HG03045 (cell line): ENCODE measurements around the gene DDX39A.
"Not testable (repeated sequence)": the region's sequence is repeated elsewhere in the genome, so short reads cannot be mapped to it uniquely, and the experiment has no call there.

Experiments
- ATAC-seq: cut with Tn5 transposase; IDR thresholded peaks from one replicate; pipeline ENCODE4 v1.9.1; 2021; ENCODE audit warnings: mild to moderate bottlenecking, moderate library complexity; ENCODE audit not compliant: unreplicated experiment

Gene DDX39A

DNA sequence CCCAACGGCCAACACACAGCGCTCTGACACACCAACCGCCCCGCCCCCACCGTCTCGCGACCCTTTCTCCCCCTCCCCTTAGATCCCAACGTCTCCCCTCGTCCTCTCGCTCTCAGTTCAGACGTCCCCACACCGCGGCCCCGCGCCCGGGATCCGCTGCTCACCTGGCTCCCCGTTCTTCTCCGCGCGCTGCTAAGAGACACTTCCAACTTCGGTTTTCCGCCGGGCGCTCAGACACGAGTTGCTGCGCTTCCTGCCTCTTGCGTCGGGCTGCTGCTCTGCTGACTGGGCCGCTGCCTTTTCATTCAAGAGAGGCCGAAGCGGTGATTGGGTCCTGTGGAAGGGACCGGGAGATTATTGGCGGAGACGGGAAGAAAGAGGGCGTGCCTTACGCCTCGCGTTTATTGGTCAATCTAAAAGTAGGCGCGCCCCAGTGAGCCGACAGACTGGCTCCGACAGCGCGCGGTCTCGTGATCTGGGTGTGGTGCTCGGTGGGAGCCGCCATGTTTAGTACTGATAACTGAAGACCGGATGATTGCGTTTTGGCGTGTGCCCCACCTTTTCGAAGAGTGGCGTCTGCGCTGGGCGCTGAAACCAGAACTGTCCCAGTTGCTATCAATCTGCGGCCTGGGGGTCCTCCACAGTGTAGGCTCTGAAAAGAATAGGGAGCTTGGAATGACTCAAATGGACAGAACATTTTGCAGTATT is at the start of gene DDX39A:
Gene DDX39A (minus strand): TSS at position 236 of the 708 bp plus-strand sequence. CDS start 6,121 bp downstream, outside the sequence.
- peak; percentile 73 for ATAC-seq

DNA sequence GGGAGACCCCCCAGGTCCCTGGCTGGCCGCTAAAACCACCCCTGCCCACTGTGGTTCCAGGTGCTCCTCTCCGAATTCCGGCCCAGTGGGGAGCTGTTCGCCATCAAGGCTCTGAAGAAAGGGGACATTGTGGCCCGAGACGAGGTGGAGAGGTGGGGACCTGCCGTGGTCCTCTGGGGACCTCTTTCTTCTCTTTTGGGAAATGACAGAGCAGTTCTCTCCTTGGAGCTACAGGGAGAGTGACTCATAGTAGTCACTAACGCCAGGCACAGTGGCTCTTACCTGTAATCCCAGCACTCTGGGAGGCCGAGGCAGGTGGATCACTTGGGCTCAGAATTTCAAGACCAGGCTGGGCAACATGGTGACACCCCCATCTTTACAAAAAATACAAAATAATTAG is 48.7 kb upstream of the DDX39A start:
- no peak for ATAC-seq

DNA sequence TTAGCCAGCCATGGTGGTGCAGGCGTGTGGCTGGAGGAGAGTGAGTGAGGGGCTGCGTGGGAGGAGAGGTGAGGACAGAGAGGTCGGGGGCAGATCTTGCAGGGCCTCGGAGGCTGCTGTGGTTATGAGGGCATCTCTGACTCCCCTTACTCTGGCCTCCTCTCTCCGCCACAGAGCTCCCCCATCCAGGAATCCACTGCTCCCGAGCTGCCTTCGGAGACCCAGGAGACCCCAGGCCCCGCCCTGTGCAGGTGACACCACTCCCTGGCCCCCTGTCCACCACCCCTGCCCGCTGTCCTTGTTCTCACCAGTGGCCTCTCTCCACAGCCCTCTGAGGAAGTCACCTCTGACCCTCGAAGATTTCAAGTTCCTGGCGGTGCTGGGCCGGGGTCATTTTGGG is 48.2 kb upstream of the DDX39A start:
- ATAC-seq, result no peak

DNA sequence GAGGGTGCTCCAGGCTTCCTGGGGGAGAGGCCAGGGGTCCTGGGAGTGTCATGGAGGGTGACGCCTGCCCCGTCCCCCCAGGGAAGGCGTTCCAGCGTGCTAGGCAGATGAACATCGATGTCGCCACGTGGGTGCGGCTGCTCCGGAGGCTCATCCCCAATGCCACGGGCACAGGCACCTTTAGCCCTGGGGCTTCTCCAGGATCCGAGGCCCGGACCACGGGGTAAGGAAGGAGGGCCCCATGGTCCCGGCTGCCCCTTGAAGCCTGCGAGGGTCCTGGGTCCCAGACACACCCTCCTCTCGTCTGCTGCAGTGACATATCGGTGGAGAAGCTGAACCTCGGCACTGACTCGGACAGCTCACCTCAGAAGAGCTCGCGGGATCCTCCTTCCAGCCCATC is 44.6 kb upstream of the DDX39A start:
- no peak for ATAC-seq

DNA sequence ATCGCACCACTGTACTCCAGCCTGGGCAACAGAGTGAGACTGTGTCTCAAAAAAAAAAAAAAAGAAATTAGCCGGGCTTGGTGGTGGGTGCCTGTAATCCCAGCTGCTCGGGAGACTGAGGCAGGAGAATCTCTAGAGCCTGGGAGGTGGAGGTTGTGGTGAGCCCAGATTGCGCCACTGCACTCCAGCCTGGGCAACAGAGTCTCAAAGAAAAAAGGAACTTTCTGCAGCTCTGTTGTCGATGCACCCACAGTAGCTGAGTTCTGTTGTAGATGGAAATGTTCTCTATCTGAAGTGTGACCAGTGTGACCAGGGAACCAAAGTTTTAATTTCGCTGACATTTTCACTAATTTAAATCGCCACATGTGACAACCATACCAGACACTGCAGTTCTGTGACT is 43.3 kb upstream of the DDX39A start:
- ATAC-seq, result not testable (repeated sequence)

DNA sequence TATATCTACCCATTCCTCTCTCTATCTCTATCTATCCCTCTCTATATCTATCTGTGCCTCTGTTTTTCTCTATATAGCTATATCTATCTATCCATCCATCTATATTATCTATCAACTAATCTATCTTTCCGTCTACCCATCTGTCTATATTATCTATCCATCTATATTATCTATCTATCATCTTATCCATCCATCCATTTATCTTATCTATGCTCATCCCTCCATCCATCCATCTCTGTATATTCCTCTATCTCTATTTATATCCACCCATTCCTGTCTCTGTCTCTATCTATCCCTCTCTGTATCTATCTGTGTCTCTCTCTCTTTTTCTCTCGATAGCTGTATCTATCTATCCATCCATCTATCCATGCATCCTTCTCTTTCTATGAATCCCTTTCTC is 41.8 kb upstream of the DDX39A start:
- ATAC-seq, result no peak

DNA sequence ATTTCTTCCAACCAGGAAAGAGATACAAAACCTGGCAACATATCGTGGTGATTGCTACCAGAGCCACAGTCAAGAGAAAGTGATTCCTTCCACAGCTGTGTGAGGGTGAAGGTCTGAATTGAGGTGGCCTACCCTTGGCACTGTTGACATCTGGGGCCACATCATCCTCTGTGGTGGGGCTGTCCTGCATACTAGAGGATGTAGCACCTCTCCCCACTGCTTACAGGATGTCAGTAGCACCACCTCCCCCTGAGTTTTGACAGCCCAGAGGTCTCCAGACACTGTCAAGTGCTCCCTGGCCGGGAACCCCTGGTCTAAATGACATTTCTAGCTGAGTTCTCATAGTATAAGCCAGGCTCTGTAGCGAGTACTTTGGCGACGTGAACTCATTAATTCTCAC is 40.6 kb upstream of the DDX39A start:
- no peak for ATAC-seq

DNA sequence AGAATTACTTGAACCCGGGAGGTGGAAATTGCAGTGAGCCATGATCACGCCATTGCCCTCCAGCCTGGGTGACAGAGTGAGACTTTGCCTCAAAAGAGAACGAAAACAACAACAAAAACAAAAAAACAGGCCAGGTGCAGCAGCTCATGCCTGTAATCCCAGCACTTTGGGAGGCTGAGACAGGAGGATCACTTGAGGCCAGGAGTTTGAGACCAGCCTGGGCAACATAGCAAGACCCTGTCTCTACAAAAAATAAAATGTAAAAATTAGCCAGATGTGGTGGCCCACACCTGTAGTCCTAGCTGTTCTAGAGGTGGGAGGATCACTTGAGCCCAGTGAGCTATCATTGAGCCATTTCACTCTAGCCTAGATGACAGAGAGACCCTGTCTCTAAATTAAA is 33.2 kb upstream of the DDX39A start:
- ATAC-seq, result not testable (repeated sequence)

DNA sequence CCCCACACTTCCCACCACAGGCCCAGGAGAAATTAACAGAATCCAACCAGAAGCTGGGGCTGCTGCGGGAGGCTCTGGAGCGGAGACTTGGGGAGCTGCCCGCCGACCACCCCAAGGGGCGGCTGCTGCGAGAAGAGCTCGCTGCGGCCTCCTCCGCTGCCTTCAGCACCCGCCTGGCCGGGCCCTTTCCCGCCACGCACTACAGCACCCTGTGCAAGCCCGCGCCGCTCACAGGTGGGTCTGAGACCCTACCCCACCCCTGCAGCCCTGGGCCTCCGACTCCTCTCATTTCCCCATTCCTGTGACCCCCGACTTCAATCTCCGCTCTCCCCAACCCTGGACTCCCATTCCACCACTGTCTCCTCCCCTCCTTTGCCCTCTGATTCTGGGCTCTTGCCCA is 31.7 kb upstream of the DDX39A start:
- ATAC-seq, result no peak

DNA sequence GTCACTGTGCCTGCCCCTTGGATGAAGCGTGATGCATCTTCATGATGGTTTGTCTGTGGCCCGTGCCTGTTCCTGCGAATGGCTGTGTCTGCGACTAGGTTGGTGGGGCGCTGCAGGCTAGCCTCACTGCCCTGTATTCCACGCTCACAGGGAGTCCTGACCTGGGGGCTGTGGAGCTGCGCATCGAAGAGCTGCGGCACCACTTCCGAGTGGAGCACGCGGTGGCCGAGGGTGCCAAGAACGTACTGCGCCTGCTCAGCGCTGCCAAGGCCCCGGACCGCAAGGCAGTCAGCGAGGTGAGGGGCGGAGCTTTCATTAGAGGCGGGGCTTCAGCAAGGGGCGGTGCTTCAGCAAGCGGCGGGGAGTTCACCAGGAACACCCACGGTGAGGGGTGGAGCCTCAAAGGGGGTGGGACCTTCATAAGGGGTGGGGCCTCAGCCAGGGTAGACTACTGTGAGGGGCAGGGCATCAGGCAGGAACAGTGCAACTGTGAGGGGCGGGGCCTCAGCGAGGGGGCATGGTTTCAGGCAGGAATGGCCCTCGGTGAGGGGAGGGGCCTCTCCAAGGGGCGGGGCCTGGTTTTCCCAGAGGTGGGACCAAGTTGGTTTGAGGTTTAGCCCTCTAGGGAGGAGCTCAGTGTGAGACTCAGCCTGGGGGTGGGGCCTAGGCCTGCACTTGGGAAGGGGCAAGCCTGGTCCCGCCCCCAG is 31.2 kb upstream of the DDX39A start:
- ATAC-seq, result no peak

DNA sequence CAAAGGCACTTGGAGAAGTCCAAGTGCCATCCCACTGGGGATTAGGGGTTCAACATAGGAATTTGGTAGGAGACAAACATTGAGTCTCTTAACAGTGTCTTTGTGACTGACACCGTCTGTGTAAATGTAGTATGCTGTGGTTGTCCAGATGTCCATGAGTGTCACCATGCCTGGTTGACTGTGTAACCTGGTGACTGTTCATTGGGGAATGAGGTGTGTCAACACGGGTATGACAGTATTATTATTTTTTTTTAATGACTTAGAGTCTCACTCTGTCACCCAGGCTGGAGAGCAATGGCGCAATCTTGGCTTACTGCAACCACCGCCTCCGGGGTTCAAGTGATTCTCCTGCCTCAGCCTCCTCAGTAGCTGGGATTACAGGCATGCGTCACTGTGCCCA is 30.2 kb upstream of the DDX39A start:
- ATAC-seq, result no peak

DNA sequence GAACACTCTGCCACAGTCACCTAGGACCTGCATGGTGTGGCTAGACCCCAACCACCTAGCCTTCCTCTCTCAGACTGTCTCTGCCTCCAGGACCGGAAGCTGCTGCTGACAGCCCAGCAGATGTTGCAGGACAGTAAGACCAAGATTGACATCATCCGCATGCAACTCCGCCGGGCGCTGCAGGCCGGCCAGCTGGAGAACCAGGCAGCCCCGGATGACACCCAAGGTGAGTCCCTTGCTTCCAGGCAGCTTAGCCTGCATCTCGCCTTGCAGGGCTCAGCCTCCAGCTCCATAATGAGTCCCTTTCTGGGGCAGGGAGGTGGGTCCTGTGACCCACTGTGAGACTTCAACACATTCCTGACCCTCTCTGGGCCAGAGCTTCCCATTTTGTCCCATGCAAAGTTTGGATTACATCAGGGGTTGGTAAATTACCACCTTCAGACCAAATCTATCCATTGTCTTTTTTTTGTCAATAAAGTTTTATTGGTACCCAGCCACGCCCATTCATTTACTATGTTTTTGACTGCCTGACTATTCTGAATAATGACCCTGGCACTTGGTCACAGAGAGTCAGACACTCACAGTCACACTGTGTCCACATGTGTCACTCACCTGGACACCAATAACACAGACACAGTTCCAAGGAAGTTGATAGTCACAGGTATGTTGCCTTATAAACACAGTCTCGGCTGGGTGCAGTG is 27.3 kb upstream of the DDX39A start:
- ATAC-seq, result no peak

DNA sequence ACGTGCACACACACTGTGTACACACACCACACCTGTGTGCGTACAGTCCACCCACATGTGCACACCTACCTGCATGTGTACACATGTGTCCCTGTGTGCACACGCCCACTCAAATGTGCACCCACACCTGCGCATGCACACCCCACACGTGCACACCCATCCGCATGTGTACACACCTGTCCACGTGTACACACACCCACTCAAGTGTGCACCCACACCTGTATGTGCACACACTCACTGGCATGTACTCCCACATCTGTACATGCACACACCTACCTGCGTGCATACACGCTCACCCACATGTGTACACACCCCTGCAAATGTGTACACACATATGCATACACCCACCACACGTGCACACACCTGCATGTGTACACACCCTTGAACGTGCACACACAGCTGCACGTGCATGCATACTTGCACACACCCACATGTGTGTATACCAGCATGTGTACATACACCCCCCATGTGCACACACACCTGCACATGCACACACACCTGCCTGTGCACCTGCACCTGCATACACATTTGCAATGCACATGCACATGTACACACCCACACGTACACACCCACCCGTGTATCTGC is 24.6 kb upstream of the DDX39A start:
- no peak for ATAC-seq

DNA sequence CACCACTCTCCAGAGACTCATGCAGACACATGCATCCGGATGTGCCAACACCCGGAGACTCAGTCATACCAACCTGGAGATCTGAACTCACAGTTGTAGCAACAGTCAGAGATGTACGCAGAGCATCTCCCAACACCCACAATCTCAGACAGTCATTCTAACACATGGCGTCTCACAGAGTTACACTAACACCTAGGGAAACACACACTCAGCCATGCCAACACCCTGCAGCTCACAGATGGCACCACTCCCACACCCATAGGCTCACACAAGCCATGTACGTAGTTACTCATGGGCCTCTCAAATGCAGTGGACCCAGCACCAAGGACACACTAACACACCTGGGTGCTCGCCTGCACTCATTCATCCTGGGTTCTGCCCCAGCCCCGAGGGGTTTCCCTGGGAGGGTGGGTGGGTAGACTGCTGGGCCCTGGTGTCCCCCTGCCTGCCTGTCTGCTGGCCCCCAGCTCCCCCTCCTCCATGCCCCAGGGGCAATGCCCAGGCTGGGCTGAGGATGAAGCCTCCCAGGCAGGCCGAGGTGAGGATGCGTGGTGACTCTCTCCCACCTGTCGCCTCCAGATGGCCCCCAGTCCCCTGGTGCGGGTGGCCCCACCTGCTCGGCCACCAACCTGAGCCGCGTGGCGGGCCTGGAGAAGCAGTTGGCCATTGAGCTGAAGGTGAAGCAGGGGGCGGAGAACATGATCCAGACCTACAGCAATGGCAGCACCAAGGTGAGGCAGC is 23.9 kb upstream of the DDX39A start:
- no peak for ATAC-seq

DNA sequence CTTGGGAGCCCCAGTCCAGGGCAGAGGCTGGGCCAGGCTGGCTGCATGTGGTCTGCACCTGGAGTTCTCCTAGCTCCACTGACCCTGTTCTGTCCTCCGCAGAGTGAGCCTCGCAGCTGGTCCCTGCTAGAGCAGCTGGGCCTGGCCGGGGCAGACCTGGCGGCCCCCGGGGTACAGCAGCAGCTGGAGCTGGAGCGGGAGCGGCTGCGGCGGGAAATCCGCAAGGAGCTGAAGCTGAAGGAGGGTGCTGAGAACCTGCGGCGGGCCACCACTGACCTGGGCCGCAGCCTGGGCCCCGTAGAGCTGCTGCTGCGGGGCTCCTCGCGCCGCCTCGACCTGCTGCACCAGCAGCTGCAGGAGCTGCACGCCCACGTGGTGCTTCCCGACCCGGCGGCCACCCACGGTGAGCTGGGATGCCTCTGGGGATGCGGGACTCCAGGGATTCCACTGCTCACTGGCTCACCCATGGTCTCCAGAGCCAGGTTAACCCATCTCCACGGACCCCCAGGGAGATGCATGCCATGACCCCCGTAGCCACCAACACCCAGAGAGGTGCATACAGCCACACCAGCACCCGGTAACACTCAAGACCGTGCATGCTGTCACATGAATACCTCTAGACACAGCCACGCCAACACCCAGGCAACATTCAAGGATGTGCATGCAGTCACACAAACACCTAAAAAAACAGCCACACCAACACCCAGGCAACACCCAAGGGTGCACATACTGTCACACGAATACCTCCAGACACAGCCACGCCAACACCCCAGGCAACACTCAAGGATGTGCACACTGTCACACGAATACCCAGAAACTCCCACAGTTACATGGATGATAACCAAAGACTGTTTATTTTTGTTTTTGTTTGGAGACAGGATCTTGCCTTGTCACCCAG is 22.1 kb upstream of the DDX39A start:
- ATAC-seq, result no peak

DNA sequence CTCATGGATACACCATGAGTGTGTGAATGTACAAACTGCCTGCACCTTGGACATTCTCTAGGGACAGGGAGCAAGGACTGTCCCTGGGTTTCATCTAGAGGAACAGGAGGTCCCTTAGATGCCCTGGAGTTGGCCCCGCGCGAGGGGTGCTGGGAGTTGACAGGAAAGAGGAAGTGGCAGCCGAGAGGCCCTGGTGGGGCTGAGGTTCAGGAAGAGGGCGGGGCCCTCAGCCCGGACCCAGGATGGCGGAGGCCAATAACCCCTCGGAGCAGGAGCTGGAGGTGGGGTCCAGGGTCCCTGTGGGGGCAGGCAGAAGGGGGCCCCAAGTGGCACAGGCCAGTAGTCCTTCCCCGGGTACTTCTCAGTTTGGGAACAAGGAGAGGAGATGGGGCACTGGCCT is 20.9 kb upstream of the DDX39A start:
- ATAC-seq, result peak; percentile 68

DNA sequence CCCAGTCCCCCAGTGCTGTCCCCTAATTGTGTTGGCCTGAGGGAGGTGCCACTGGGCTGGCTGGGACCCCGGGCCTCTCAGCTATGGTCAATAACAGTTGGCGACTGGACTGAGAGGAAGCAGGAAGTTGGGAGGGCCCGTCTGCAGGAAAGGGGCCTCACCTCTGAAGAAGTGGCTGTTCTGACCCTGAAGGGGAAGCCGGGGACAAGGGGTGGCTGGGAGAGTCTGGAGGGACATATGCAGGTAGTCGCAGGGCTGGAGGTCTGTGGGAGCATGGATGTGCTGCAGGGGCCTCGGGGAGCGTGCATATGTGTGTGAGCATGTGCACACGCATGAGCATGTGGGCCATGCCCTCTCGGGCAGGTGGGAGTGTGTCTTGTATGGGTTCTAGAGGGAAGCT is 19.9 kb upstream of the DDX39A start:
- no peak for ATAC-seq

DNA sequence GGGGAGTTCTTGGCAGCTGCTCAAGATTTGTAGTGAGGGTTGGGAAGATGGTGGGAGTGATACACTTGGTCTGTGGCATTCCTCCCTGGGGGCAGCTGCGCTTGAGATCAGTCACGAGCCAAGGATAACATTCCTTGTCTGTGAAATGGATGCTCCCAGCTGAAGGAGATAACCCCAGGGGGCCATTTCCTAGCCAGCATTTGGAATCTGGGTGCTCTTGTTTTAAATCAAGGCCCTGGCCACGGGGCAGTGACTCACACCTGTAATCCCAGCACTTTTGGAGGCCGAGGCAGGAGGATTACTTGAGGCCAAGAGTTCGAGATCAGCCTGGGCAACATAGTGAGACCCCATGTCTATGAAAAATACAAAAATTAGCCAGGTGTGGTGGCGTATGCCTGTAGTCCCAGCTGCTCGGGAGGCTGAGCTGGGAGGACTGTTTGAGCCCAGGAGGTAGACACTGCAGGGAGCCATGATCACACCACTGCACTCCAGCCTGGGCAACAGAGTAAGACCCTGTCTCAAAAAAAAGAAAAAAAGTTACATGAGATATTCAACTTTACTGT is 18.5 kb upstream of the DDX39A start:
- ATAC-seq, result no peak

DNA sequence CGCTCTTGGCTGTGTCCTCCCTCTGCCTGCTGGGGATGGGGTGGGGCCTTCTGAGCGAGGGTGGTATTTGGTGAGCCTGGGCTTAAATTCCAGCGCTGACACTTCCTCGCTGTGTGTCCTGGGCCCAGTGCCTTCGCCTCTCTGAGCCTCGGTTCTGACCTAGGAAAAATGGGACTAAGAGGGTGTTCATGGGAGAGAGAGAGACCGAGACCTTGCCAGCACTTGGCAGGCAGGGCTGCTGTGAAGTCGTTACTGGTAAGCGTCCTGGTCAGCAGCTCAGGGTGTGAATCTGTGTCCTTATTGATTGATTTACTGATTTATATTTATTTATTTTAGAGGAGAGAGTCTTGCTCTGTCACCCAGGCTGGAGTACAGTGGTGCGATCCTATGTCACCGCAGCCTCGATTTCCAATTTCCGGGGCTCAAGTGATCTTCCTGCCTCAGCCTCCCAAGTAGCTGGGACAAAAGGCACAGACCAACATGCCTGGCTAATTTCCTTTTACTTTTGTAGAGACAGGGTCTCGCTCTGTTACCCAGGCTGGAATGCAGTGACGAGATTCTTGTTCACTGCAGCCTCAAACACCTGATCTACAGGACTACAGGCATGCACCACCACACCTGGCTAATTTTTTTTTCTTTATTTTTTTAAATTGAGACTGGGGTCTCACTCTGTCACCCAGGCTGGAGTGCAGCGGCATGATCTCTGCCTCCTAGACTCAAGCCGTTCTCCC is 16.3 kb upstream of the DDX39A start:
- no peak for ATAC-seq
